Activated T-helper 17 cell treated with anti-CD3 and anti-CD28 coated beads, Interleukin-2, amount 50 U/mL, for 72 hours (primary cell): ENCODE results near the gene ATP6V1A. TPM values are rescaled to one million over a fixed set of nuclear protein-coding genes. Genes with fewer than 3 reads are reported as not detected.

Source experiments
- ATAC-seq: fragments of 150-1000 bp; cut with Tn5 transposase; replicated peaks from 2 replicates; pipeline ENCODE4 v1.10.0; 2021; ENCODE audit warnings: mild to moderate bottlenecking, moderate library complexity
- H3K27ac Mint-ChIP-seq: one replicate; pipeline ENCODE4 v1.8.0; 2022; ENCODE audit warnings: mixed read lengths
- H3K27me3 Mint-ChIP-seq: one replicate; pipeline ENCODE4 v1.8.0; 2022; ENCODE audit warnings: mixed read lengths
- H3K36me3 Mint-ChIP-seq: one replicate; pipeline ENCODE4 v1.8.0; 2022; ENCODE audit warnings: low read depth, mild to moderate bottlenecking, mixed read lengths
- H3K4me1 Mint-ChIP-seq: one replicate; pipeline ENCODE4 v1.8.0; 2022; ENCODE audit warnings: mixed read lengths
- H3K4me3 Mint-ChIP-seq: one replicate; pipeline ENCODE4 v1.8.0; 2022; ENCODE audit warnings: mild to moderate bottlenecking, mixed read lengths
- H3K9me3 Mint-ChIP-seq: one replicate; pipeline ENCODE4 v1.8.0; 2022; ENCODE audit warnings: mixed read lengths
- total RNA-seq, 2 donors: library from RNA; stranded (reverse); gene quantifications; one replicate each; pipeline ENCODE4 v1.2.3, GENCODE V29; 2022

The ATP6V1A gene
- total RNA-seq, 2 donors from 2014 or later, result 27.0 to 39.6 TPM

DNA sequence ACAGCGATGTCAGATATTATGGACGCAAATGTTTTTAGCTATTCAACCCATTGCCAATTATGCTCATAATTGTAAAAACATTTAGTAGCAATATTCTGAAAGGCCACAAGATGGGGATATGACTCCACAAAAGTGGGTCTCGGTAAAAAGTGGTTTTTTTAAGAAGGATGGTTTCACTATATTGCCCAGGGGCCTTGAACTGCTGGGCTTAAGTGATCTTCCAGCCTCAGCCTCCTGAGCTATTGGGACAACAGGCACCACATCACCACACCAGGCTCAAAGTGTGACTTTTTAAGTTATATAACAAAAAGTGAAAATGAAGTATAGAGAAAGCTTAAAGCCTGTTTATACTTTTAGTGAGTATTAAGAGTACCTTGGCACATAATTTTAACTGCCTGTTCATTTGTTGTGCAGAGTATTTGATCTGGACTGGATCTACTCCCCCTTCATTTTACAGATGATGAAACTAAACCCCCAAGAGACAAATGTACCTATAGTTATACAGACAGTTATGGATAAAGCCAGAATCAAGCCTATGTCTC is 10.2 kb upstream of the ATP6V1A start:
- Mint-ChIP-seq H3K4me3 (peak overlapping the region; percentile 39), H3K36me3 (peaks cover 73% of the 10 kb centered on the region), H3K27ac (peak overlapping the region; percentile 87), H3K27me3 (no peaks in the 10 kb centered on the region), H3K4me1 (peaks cover 46% of the 10 kb centered on the region), H3K9me3 (no peaks in the 10 kb centered on the region)
- ATAC-seq, result peak; percentile 64

DNA sequence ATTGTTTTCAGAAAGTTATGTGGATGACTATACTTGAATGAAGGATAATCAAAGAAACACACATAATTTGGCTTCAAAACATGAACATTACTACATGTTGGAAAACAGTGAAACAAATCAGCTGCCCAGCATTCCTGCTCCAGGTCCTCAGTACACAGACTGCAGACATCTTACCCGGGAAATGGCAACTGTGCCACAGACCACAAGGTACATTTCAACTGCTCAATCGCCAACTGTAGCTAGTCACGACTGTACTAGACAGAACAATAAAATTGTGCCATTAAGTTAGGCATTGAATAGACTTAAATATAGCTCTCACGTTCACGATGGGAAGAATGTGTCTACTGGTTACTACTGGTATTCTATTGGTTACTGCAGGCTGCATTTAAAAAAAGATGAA is 5.7 kb upstream of the ATP6V1A start:
- Mint-ChIP-seq H3K27ac (peak overlapping the region; percentile 68), H3K36me3 (peaks cover 75% of the 10 kb centered on the region), H3K27me3 (no peaks in the 10 kb centered on the region), H3K9me3 (no peaks in the 10 kb centered on the region), H3K4me1 (peaks cover 55% of the 10 kb centered on the region), H3K4me3 (peak overlapping the region; percentile 98)
- no peak for ATAC-seq

DNA sequence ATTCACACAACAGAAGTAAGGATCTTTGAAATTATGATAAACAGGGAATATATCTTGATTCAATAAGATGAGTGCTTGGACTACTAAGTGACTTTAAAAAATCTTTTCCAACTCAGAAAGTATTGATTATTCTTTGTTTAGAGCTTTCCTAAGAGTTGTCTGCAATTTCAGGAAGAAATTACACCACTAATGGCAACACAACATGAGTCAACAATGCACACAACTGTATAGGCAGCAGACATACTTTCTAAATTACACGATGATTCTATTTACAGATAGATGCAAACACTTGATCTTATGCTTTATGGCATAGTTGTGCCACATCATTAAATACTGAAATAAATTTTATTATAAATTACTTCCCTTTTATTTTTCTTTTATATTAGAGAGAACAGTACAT is 5.2 kb upstream of the ATP6V1A start:
- H3K27ac Mint-ChIP-seq, result peak overlapping the region; percentile 68
- peak overlapping the region; percentile 98 for H3K4me3 Mint-ChIP-seq
- no peaks in the 10 kb centered on the region for H3K9me3 Mint-ChIP-seq
- no peak for ATAC-seq
- peaks cover 75% of the 10 kb centered on the region for H3K36me3 Mint-ChIP-seq
- H3K27me3 Mint-ChIP-seq, result no peaks in the 10 kb centered on the region
- H3K4me1 Mint-ChIP-seq, result peaks cover 58% of the 10 kb centered on the region

DNA sequence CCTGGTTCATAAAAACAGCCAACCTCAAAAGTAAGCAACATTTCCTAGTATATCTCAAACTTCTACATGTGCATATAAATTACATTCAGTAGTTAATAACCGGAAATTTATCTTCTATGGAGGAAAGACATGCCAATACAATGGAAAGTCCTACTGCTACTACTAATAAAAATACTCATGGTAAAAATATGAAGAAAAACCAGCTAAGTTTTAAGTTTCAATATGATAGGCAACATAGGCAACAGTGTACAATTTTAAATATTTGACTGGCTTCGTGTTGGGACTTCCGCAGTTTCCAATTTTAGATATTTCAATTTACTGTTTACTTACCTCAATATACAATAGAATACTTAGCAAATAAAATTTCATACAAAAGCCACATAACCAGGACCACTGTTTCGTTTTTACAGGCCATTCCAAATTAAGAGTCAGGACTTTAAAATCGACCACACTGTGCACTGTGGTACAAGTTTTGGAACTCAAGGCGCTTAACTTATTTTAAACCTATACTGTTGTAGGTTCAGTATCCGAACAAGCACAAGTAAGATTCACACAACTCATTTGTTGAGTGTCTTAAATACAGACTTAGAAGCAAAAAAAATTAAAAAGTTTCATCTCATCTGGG is 3.7 kb upstream of the ATP6V1A start:
- Mint-ChIP-seq H3K9me3 (no peaks in the 10 kb centered on the region), H3K27ac (peak overlapping the region; percentile 100), H3K27me3 (no peaks in the 10 kb centered on the region), H3K4me3 (peak overlapping the region; percentile 98), H3K36me3 (peaks cover 78% of the 10 kb centered on the region), H3K4me1 (peaks cover 48% of the 10 kb centered on the region)
- no peak for ATAC-seq

DNA sequence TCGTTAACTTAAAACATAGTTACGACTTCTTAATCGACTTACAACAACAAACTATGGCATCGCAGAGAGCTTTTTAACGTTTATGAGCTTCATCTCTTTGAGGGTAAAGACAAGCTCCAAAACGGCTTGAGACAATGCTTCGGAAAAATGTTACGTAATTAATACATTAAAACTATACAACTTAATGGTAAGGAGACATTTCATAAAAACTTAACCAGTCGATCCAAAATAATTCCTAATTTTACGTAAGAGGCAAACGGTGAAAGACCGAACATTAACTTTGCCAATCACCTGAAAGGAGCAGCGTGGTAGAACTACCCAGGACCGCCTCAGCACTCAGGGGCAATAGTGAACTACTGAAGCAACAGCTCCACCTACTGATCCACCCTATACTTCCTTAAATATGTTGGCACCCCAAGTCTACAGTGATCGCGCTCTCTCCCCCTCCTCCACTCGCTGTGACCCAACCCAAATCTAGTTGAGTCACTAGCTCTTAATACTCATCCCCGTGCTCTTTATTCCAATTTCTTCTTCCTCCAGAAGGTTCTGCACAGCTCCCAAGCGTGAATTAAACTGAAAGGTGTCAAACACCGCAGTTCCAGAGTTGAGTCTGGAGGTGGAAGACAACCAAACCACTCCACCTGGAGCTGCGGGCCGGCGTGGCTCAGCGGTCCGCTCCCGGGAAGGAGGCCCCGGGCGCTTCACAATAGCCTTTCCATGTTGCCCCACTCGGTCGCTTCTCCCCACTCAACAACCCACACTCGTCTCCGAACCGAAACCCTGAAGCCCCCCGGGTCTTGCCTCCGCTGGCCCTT is 1.7 kb upstream of the ATP6V1A start:
- H3K9me3 Mint-ChIP-seq, result no peaks in the 10 kb centered on the region
- peak; percentile 71 for ATAC-seq
- peaks cover 70% of the 10 kb centered on the region for H3K36me3 Mint-ChIP-seq
- peak overlapping the region; percentile 100 for H3K27ac Mint-ChIP-seq
- H3K4me1 Mint-ChIP-seq, result peaks cover 54% of the 10 kb centered on the region
- peak overlapping the region; percentile 98 for H3K4me3 Mint-ChIP-seq
- H3K27me3 Mint-ChIP-seq, result no peaks in the 10 kb centered on the region

DNA sequence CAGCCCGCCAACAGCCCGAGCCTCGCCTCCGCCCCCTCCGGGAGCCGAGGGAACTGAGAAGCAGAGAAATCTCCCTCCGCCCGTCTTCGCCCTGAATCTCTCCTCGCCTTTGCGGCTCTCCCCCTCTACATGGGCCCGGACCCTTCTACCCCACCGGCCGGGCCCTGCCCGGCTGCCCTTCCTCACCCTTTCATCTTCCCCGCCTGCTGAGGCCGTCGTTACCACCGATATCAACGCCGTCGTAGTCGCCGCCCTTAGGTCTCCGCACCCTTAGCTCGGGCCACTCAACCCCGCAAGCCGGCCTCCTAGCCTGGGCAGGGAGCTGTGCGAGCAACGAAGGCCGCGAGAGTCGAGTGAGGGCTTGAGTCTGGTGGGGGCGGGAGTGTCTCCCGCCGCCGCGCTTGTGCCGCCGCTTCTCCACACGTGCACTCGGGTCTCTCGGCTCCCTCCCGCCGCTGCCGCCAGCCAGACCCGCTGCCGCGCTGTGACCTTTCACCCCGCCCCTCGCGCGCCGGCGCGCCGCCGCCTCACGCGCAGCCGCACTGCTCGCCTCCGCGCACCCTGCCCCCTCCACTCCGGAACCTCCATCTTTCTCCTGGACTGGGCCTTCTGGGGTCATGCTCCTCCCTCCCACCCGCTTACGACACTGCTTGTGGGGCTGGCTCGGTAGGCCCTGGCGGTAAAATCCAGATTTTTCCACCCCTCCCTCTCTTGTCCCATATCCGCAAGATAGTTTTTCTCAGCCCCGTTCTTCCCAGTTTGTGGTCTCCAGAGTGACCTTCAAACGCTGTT is 883 bp upstream of the ATP6V1A start, which contains the start of gene NAA50:
Gene NAA50, minus strand, starts transcription at position 494 of the 792 bp plus-strand sequence. Its CDS starts 300 bp downstream, at position 194.
- H3K36me3 Mint-ChIP-seq, result peaks cover 62% of the 10 kb centered on the region
- peaks cover 52% of the 10 kb centered on the region for H3K4me1 Mint-ChIP-seq
- H3K4me3 Mint-ChIP-seq, result peak within 1 kb of the TSS; percentile 98
- no peaks in the 10 kb centered on the region for H3K9me3 Mint-ChIP-seq
- peak within 1 kb of the TSS; percentile 100 for H3K27ac Mint-ChIP-seq
- no peaks in the 10 kb centered on the region for H3K27me3 Mint-ChIP-seq
- ATAC-seq, result peak; percentile 72

DNA sequence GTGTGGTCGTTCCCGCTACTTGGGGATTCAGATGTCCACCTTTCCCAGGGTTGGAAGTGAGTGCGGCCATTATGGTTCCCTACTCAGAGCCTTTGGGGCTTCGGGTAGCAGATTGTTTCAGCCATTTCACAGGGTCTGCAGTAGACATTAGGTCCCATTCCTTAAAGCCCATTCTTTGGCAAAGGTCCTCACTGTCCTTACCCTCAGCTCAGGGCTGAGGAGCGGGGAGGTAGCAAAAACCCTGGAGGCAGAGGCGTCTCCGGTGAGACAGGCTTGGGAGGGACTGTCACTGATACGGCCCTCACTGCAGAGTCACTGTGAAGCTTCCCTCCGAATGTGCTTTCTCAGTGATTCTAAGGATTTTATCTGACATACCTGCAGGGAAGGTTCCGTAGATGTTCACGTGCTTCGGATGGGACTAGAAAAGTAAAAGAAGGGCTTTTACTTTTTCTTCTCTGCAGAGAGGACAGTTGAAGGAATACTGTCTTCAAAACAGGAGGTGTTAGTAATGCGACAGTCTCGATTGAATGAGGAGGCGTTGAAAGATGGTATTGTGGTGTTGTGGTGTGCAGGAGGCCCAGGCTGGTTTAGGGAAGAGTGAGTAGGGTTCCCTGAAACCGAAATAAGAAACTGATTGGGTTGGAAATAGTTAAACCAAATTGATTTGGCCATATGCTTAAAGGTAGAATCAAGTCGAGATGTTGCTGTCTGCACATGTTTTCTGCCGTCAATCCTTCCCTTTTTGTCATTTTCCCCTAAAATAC is 630 bp downstream of the ATP6V1A start:
- Mint-ChIP-seq H3K9me3 (no peaks in the 10 kb centered on the region), H3K36me3 (peaks cover 47% of the 10 kb centered on the region), H3K27me3 (no peaks in the 10 kb centered on the region), H3K4me3 (peak overlapping the region; percentile 98), H3K27ac (peak overlapping the region; percentile 100), H3K4me1 (peaks cover 39% of the 10 kb centered on the region)
- peak; percentile 43 for ATAC-seq

DNA sequence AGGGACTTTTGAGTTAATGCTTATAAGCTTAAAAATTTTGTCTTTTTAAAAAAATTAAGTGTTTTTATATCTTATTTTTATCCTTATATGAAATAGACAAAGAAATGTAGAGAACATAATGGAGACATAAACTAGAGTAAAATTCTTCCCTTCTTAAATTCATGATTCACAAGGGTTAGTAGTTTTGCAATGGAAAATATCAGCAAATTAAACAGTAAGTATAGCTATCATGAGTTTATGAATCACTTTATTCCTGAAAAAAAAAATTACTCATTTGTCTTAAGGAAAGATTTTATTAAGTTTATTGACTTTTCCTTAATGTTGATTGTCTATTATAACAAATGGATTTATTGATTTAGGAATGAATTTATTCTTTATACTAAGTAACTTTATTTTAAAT is 4.3 kb downstream of the ATP6V1A start:
- no peak overlapping the region for H3K4me3 Mint-ChIP-seq
- no peaks in the 10 kb centered on the region for H3K27me3 Mint-ChIP-seq
- H3K4me1 Mint-ChIP-seq, result peaks cover 20% of the 10 kb centered on the region
- peaks cover 10% of the 10 kb centered on the region for H3K36me3 Mint-ChIP-seq
- H3K9me3 Mint-ChIP-seq, result no peaks in the 10 kb centered on the region
- H3K27ac Mint-ChIP-seq, result no peak overlapping the region
- no peak for ATAC-seq

DNA sequence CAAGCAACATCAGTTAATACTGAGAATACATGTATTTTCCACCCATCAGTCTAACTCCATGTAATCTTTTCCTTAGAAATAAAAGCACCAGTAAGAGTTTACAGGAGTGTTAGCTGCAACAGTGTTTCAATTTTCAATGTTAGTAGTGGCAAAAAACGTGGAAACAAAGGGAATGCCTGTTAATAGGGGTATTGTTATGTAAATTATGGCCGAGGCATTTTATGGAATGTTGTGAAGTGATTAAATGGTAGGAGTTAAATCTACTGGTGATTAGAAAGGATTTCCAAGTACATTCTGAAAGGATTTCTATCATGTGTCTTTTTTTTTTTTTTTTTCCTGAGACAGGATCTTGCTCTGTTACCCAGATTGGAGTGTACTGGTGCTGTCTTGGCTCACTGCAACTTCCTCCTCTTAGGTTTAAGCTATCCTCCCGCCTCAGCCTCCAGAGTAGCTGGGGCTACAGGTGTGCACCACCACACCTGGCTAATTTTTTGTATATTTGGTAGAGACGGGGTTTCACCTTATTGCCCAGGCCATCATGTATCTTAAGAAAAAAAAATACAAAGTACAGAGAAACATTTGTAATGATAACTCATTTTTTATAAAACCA is 6.6 kb downstream of the ATP6V1A start:
- no peak overlapping the region for H3K27ac Mint-ChIP-seq
- ATAC-seq, result no peak
- H3K4me3 Mint-ChIP-seq, result no peak overlapping the region

DNA sequence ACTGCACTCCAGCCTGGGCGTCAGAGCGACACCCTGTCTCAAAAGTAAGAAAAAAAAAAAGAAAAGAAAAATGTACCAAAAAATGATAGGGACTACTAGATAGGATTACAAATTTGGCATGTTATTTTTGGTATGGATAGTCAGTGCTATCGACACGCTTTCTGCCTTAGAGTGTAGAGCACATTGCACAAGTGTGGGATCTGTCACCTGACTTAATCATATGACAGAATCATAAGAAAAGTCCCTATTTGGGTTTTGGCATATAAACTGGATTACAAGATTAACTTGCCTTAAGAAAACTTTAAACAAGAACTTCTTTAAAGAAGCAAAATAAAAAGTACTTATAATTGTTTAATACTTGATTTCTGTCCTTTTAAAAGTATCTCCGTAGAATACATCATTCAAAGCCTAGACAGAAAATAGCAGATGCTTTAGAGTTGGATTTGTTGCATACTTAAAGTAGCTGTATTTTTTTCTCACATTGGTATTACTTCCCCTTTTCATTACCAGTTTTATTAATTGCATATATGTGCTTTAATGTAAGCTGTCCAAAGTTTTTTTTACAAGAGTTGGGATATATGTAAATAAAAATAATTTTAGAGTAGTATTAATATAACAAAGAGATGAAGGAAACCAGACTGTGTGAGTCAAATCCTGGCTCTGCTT is 7.8 kb downstream of the ATP6V1A start:
- H3K4me1 Mint-ChIP-seq, result peaks cover 11% of the 10 kb centered on the region
- H3K9me3 Mint-ChIP-seq, result no peaks in the 10 kb centered on the region
- H3K27me3 Mint-ChIP-seq, result no peaks in the 10 kb centered on the region
- H3K27ac Mint-ChIP-seq, result no peak overlapping the region
- no peak overlapping the region for H3K4me3 Mint-ChIP-seq
- ATAC-seq, result no peak
- no peaks in the 10 kb centered on the region for H3K36me3 Mint-ChIP-seq

More for the DNA sequence above, 6.6 kb downstream of the ATP6V1A start:
- Mint-ChIP-seq H3K36me3 (no peaks in the 10 kb centered on the region), H3K9me3 (no peaks in the 10 kb centered on the region), H3K27me3 (no peaks in the 10 kb centered on the region), H3K4me1 (peaks cover 16% of the 10 kb centered on the region)

DNA sequence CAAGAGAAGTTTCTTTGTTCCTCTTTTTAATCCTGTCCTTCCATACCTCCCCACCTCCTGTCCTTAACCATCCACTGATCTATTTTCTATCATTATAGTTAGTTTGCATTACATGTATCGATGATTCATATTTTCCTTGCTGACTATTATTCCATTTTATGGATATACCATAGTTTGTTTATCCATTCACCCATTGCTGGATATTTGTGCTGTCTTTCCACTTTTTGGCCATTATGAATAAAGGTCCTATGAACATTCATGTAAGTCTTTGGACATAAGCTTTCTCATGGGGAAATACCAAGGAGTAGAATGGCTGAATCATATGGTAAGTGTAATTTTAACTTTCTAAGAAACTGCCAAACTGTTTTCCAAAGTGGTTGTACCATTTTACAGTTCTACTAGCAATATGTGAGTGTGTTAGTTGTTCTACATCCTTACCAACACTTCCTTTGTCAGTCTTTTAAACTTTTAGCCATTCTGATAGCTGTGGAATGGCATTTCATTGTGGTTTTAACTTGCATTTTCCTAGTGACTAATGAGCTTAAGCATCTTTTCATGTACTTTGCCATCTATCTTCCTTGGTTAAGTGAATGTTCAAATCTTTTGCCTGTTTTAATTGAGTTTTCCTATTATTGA is 11.7 kb downstream of the ATP6V1A start:
- Mint-ChIP-seq H3K4me3 (no peak overlapping the region), H3K4me1 (peaks cover 10% of the 10 kb centered on the region), H3K27ac (peak overlapping the region; percentile 1), H3K36me3 (no peaks in the 10 kb centered on the region), H3K27me3 (no peaks in the 10 kb centered on the region), H3K9me3 (no peaks in the 10 kb centered on the region)
- ATAC-seq, result peak; percentile 77

DNA sequence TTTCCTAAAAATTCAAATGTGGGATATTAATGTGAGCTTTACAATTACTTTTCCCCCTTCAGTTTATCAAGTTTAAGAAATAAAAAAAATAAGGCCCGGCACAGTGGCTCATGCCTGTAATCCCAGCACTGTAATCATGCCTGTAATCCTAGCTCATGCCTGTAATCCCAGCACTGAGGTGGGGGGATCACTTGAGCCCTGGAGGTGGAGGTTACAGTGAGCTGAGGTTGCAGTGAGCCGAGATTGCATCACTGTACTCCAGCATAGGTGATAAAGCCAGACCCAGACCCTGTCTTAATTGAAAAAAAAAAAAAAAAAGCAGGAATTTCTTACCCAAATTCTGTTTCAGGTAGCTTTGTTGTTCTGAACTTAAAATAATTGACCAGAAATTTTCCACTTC is 17.9 kb downstream of the ATP6V1A start:
- no peaks in the 10 kb centered on the region for H3K4me1 Mint-ChIP-seq
- H3K27ac Mint-ChIP-seq, result no peak overlapping the region
- H3K36me3 Mint-ChIP-seq, result peaks cover 5% of the 10 kb centered on the region
- ATAC-seq, result no peak
- H3K27me3 Mint-ChIP-seq, result no peaks in the 10 kb centered on the region
- no peak overlapping the region for H3K4me3 Mint-ChIP-seq
- no peaks in the 10 kb centered on the region for H3K9me3 Mint-ChIP-seq

DNA sequence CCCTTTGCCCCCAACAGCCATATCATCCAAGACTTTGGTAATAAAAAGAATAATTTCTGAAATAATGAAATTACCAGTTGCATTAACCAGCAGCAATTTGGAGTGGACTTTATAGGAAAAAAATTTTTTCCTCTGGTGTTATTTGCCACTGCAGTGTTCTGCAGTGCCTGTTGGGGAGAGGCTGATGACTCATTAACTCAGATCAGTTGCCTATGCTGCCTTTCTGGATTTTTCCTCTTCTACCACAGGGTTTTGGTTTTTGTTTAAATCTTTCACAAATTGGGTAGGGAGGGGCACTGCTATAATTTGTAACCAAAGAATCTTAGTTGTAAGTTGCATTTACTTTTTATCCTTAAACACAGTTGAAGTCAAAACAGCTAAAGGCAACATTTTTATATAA is 22.7 kb downstream of the ATP6V1A start:
- Mint-ChIP-seq H3K4me1 (peaks cover 4% of the 10 kb centered on the region), H3K27ac (no peak overlapping the region), H3K4me3 (no peak overlapping the region), H3K27me3 (no peaks in the 10 kb centered on the region), H3K36me3 (peaks cover 5% of the 10 kb centered on the region), H3K9me3 (no peaks in the 10 kb centered on the region)
- peak; percentile 49 for ATAC-seq
